MCF 10A (cell line): ENCODE results near the gene ZNF146. TPM values are rescaled to one million over a fixed set of nuclear protein-coding genes. Genes with fewer than 3 reads are reported as not detected.
A peak's percentile ranks its signal among the peaks of the same experiment; 100 is the strongest.

ENCODE experiments used
- BruUV-seq: library from RNA; stranded (reverse); fragments of 400-500 nt; replicated peaks from 2 replicates; lab custom pipeline; 2021; lab: Mats Ljungman, UMichigan
- CTCF ChIA-PET: fragments of 300-600 bp; sonication (Branson Sonifier 250); formaldehyde crosslinking; extraction: SDS; loops from one replicate; lab custom pipeline; 2021; ENCODE audit warnings: antibody characterized with exemption, inconsistent platforms; lab: Yijun Ruan, JAX
- POLR2A ChIA-PET: fragments of 300-600, 350-650 bp; sonication (Branson Sonifier 250); formaldehyde crosslinking; extraction: SDS; loops from one replicate; lab custom pipeline; 2020; ENCODE audit warnings: antibody characterized with exemption, inconsistent platforms; lab: Yijun Ruan, JAX
- DNase-seq: peaks from one replicate; pipeline ENCODE4 v3.0.0-alpha.2; 2018; ENCODE audit not compliant: unreplicated experiment
- H3K27ac Mint-ChIP-seq: one replicate; pipeline ENCODE4 v1.8.0; 2022; ENCODE audit warnings: mild to moderate bottlenecking, low read depth, mixed read lengths; ENCODE audit not compliant: unreplicated experiment
- H3K27me3 Mint-ChIP-seq: one replicate; pipeline ENCODE4 v1.8.0; 2022; ENCODE audit warnings: mixed read lengths; ENCODE audit not compliant: insufficient read depth, unreplicated experiment
- H3K36me3 Mint-ChIP-seq: one replicate; pipeline ENCODE4 v1.8.0; 2022; ENCODE audit warnings: mild to moderate bottlenecking, moderate library complexity, mixed read lengths; ENCODE audit not compliant: insufficient read depth, unreplicated experiment
- H3K4me1 Mint-ChIP-seq: one replicate; pipeline ENCODE4 v1.8.0; 2022; ENCODE audit warnings: mixed read lengths; ENCODE audit not compliant: insufficient read depth, unreplicated experiment
- H3K4me3 Mint-ChIP-seq: one replicate; pipeline ENCODE4 v1.8.0; 2022; ENCODE audit warnings: mild to moderate bottlenecking, moderate library complexity, mixed read lengths; ENCODE audit not compliant: unreplicated experiment
- H3K9me3 Mint-ChIP-seq: one replicate; pipeline ENCODE4 v1.8.0; 2022; ENCODE audit warnings: mixed read lengths; ENCODE audit not compliant: unreplicated experiment
- intact Hi-C: fragments of 100-400 bp; cut with micrococcal nuclease; formaldehyde crosslinking; loops from 2 replicates; pipeline ENCODE4 v1.14.1; 2022
- total RNA-seq: library from RNA; stranded (reverse); gene quantifications from 2 replicates; pipeline ENCODE4 v1.2.3, GENCODE V29; 2022
- TF ChIP-seq, protein P1 (sequence below): fragments of 200-600 bp; IDR thresholded peaks from one replicate; pipeline ENCODE4 v1.8.0; 2022; ENCODE audit warnings: antibody characterized with exemption, mild to moderate bottlenecking; ENCODE audit not compliant: unreplicated experiment

Gene ZNF146
- total RNA-seq, 1 experiment from 2014 or later, result 132 TPM

DNA sequence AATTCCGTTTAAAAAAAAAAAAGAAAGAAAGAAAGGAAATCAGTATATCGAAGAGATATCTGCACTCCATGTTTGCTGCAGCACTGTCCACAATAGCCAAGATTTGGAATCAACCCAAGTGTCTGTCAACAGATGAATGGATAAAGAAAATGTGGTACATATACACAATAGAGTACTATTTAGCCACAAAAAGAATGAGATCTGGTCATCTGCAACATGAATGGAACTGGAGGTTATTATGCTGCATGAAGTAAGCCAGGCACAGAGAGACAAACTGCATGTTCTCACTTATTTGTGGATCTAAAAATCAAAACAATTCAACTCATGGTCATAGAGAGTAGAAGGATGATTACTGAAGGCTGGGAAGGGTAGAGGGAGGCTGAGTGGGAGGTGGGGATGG lies 16.8 kb upstream of the ZNF146 start:
- no peak for DNase-seq
- no peaks in the 10 kb centered on the region for H3K4me1 Mint-ChIP-seq
- CTCF ChIA-PET, result no interaction called here
- peaks cover 15% of the 10 kb centered on the region for H3K36me3 Mint-ChIP-seq
- intact Hi-C loops, result no loop called here
- no peaks in the 10 kb centered on the region for H3K9me3 Mint-ChIP-seq
- no peak overlapping the region for H3K4me3 Mint-ChIP-seq
- POLR2A ChIA-PET, result no interaction called here
- no peaks in the 10 kb centered on the region for H3K27me3 Mint-ChIP-seq
- no peak overlapping the region for H3K27ac Mint-ChIP-seq
- BruUV-seq, result no TSS peak
- TF ChIP-seq, protein P1, sequence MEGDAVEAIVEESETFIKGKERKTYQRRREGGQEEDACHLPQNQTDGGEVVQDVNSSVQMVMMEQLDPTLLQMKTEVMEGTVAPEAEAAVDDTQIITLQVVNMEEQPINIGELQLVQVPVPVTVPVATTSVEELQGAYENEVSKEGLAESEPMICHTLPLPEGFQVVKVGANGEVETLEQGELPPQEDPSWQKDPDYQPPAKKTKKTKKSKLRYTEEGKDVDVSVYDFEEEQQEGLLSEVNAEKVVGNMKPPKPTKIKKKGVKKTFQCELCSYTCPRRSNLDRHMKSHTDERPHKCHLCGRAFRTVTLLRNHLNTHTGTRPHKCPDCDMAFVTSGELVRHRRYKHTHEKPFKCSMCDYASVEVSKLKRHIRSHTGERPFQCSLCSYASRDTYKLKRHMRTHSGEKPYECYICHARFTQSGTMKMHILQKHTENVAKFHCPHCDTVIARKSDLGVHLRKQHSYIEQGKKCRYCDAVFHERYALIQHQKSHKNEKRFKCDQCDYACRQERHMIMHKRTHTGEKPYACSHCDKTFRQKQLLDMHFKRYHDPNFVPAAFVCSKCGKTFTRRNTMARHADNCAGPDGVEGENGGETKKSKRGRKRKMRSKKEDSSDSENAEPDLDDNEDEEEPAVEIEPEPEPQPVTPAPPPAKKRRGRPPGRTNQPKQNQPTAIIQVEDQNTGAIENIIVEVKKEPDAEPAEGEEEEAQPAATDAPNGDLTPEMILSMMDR, result no peak

DNA sequence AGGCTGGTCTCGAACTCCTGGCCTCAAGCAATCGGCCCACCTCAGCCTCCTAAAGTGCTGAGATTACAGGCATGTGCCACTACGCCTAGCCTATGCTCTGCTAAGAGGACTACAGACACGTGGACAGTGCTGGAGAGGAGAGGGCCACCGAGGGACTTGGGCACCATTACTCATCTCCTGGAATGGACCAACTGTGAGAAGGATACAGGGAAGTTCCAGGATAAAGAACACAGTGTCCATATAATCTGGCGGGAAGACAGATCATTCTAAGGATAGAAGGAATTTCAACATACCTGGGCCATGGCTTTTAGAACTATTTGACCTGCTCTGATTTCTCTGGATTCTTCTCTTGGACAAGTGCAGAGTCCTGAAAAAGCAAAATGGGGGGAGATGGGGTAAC lies 13.2 kb upstream of the ZNF146 start:
- Mint-ChIP-seq H3K27ac (no peak overlapping the region), H3K9me3 (no peaks in the 10 kb centered on the region), H3K36me3 (no peaks in the 10 kb centered on the region), H3K27me3 (no peaks in the 10 kb centered on the region), H3K4me1 (no peaks in the 10 kb centered on the region), H3K4me3 (no peak overlapping the region)
- CTCF ChIA-PET, result no interaction called here
- POLR2A ChIA-PET, result no interaction called here
- no TSS peak for BruUV-seq
- intact Hi-C loops, result no loop called here
- no peak for DNase-seq
- TF ChIP-seq, protein P1, result no peak

DNA sequence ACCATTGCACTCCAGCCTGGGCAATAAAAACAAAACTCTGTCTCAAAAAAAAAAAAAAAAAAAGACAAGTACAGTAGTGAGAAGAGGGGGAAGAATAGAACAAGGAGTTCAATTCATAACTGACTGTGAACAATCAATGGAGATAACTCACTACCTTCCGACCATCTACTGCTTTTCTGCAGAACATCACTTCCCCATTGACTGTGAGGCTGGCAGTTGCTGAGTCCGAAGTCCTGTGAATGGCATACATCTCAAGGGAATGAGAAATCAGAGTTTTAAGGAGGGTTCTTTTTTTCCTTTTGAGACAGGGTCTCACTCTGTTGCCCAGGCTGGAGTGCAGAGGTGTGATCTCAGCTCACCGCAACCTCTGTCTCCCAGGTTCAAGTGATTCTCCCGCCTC lies 11.6 kb upstream of the ZNF146 start:
- Mint-ChIP-seq H3K27me3 (no peaks in the 10 kb centered on the region), H3K4me3 (no peak overlapping the region), H3K27ac (no peak overlapping the region), H3K4me1 (no peaks in the 10 kb centered on the region), H3K9me3 (no peaks in the 10 kb centered on the region), H3K36me3 (no peaks in the 10 kb centered on the region)
- no TSS peak for BruUV-seq
- no peak for DNase-seq
- intact Hi-C loops, result no loop called here
- TF ChIP-seq, protein P1, result no peak
- POLR2A ChIA-PET, result interaction anchor here (2.8 kb wide), 1 partner anchor 12 kb away, joined by 11 read pairs; the partner anchor contains the start of genes ZNF146 and ZNF565
- CTCF ChIA-PET, result no interaction called here

DNA sequence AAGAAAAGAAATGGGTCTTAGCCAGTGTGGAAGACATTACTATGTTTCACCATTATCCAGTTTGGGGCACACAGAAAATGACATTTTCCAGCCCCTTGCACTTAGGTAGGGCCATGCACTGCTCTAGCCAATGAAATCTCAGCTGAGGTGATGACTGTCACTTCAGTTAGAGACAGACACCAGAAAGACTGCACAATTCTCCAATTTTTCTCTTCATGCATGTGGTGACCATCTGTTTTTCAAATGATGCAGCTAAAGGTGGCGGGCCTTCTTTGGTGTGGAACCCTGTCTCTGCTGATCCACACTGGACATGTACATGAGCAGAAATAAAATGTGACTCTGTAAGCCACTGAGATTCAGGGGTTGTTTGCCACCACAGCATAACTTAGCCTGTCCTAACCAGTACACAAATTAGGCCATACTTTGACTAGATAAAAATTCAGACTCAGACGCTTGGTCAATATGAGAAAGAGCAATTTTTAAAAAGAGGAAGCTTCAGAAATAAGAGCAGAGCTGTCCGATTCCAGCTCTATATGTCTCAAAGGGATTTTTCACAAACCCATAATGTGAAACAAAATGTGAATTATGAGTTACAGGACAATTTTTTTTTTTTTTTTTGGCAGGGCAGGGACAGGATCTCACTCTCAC lies 7.2 kb upstream of the ZNF146 start:
- DNase-seq, result no peak
- no peaks in the 10 kb centered on the region for H3K9me3 Mint-ChIP-seq
- no peaks in the 10 kb centered on the region for H3K27me3 Mint-ChIP-seq
- no TSS peak for BruUV-seq
- no peaks in the 10 kb centered on the region for H3K36me3 Mint-ChIP-seq
- CTCF ChIA-PET, result interaction anchor here (0.5 to 1.5 kb wide), 4 partner anchors 29 to 1692 kb away, joined by 3 to 6 read pairs (median 3); no protein-coding TSS in a partner anchor
- POLR2A ChIA-PET, result interaction anchor here (0.6 to 1.2 kb wide), 3 partner anchors 12 to 80 kb away, joined by 3 read pairs; no protein-coding TSS in a partner anchor
- intact Hi-C loops, result no loop called here
- no peak overlapping the region for H3K4me3 Mint-ChIP-seq
- H3K27ac Mint-ChIP-seq, result peak overlapping the region; percentile 69
- no peaks in the 10 kb centered on the region for H3K4me1 Mint-ChIP-seq
- TF ChIP-seq, protein P1, result no peak
